ENCODE data around the gene ARHGAP26. TPM values are rescaled to one million over a fixed set of nuclear protein-coding genes. Genes with fewer than 3 reads are reported as not detected.

The ARHGAP26 gene
- total RNA-seq, 1 donor: 7.6 TPM

DNA sequence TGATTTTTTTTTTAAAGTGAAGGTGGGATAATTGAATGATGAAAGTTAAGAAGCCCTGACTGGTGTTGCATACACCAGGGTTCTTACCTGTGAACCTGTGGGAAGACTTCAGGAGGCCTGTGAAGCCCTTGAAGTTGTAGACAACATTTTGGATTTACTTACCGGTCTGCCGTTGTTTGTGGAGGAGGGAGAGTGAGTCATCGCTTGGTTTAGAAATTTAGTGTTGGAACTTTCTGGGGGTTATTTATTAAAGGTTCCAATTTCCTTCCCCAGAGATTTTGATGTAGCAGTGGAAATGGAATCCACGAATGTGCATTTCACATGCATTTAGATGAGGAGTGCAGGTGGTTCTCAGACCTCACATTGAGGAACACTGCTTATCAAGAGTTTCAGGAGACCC lies 49.6 kb downstream of the ARHGAP26 start:
- TF ChIP-seq, protein P1, sequence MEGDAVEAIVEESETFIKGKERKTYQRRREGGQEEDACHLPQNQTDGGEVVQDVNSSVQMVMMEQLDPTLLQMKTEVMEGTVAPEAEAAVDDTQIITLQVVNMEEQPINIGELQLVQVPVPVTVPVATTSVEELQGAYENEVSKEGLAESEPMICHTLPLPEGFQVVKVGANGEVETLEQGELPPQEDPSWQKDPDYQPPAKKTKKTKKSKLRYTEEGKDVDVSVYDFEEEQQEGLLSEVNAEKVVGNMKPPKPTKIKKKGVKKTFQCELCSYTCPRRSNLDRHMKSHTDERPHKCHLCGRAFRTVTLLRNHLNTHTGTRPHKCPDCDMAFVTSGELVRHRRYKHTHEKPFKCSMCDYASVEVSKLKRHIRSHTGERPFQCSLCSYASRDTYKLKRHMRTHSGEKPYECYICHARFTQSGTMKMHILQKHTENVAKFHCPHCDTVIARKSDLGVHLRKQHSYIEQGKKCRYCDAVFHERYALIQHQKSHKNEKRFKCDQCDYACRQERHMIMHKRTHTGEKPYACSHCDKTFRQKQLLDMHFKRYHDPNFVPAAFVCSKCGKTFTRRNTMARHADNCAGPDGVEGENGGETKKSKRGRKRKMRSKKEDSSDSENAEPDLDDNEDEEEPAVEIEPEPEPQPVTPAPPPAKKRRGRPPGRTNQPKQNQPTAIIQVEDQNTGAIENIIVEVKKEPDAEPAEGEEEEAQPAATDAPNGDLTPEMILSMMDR (IDR thresholded peaks at IDR 0.05; ENCODE audit: extremely low read depth, low read depth, low read length): no peak
- no peak for DNase-seq (ENCODE audit: insufficient read length, low spot score, missing footprints)
- H3K27ac ChIP-seq (ENCODE audit: low read depth, low read length): no peak overlapping the region
- no peak overlapping the region for H3K4me3 ChIP-seq (ENCODE audit: insufficient read depth, low read length)
- no peak overlapping the region for H2AFZ ChIP-seq (ENCODE audit: low read length)
- no peak overlapping the region for H3K4me2 ChIP-seq (ENCODE audit: insufficient read depth, low read length)
- H3K79me2 ChIP-seq (ENCODE audit: insufficient read depth, low read length): no peaks in the 10 kb centered on the region
- H3K4me1 ChIP-seq (ENCODE audit: insufficient read depth, low read length): peaks cover 51% of the 10 kb centered on the region
- H3K9me3 ChIP-seq (ENCODE audit: low read depth, low read length): no peaks in the 10 kb centered on the region
- H4K20me1 ChIP-seq (ENCODE audit: insufficient read depth, low read length): no peaks in the 10 kb centered on the region
- no peaks in the 10 kb centered on the region for H3K27me3 ChIP-seq (ENCODE audit: insufficient read depth, low read length)
- no peaks in the 10 kb centered on the region for H3K36me3 ChIP-seq (ENCODE audit: insufficient read depth, low read length)

- Histone ChIP-seq H3K79me2 (ENCODE audit: insufficient read depth, low read length) (no peaks in the 10 kb centered on the region), H3K27me3 (ENCODE audit: insufficient read depth, low read length) (no peaks in the 10 kb centered on the region), H3K4me2 (ENCODE audit: insufficient read depth, low read length) (no peak overlapping the region), H3K4me1 (ENCODE audit: insufficient read depth, low read length) (peaks cover 53% of the 10 kb centered on the region), H3K36me3 (ENCODE audit: insufficient read depth, low read length) (no peaks in the 10 kb centered on the region), H3K27ac (ENCODE audit: low read depth, low read length) (no peak overlapping the region), H2AFZ (ENCODE audit: low read length) (no peak overlapping the region), H3K4me3 (ENCODE audit: insufficient read depth, low read length) (no peak overlapping the region), H3K9me3 (ENCODE audit: low read depth, low read length) (no peaks in the 10 kb centered on the region), H4K20me1 (ENCODE audit: insufficient read depth, low read length) (no peaks in the 10 kb centered on the region)
- no peak for DNase-seq (ENCODE audit: insufficient read length, low spot score, missing footprints)
- TF ChIP-seq, protein P1 (IDR thresholded peaks at IDR 0.05; ENCODE audit: extremely low read depth, low read depth, low read length): no peak
Observed at GRCh38 chr5:142820447-142820846, 50.3 kb downstream of the ARHGAP26 start.

GRCh38 chr5:142821034-142821732 lies 51.0 kb downstream of the ARHGAP26 start:
- H3K79me2 ChIP-seq (ENCODE audit: insufficient read depth, low read length): no peaks in the 10 kb centered on the region
- H3K9me3 ChIP-seq (ENCODE audit: low read depth, low read length): no peaks in the 10 kb centered on the region
- peaks cover 56% of the 10 kb centered on the region for H3K4me1 ChIP-seq (ENCODE audit: insufficient read depth, low read length)
- H2AFZ ChIP-seq (ENCODE audit: low read length): no peak overlapping the region
- peak overlapping the region; percentile 55 for H3K27ac ChIP-seq (ENCODE audit: low read depth, low read length)
- no peaks in the 10 kb centered on the region for H3K36me3 ChIP-seq (ENCODE audit: insufficient read depth, low read length)
- no peak overlapping the region for H3K4me2 ChIP-seq (ENCODE audit: insufficient read depth, low read length)
- H4K20me1 ChIP-seq (ENCODE audit: insufficient read depth, low read length): no peaks in the 10 kb centered on the region
- H3K4me3 ChIP-seq (ENCODE audit: insufficient read depth, low read length): no peak overlapping the region
- TF ChIP-seq, protein P1 (IDR thresholded peaks at IDR 0.05; ENCODE audit: extremely low read depth, low read depth, low read length): no peak
- no peaks in the 10 kb centered on the region for H3K27me3 ChIP-seq (ENCODE audit: insufficient read depth, low read length)
- DNase-seq (ENCODE audit: insufficient read length, low spot score, missing footprints): no peak

DNA sequence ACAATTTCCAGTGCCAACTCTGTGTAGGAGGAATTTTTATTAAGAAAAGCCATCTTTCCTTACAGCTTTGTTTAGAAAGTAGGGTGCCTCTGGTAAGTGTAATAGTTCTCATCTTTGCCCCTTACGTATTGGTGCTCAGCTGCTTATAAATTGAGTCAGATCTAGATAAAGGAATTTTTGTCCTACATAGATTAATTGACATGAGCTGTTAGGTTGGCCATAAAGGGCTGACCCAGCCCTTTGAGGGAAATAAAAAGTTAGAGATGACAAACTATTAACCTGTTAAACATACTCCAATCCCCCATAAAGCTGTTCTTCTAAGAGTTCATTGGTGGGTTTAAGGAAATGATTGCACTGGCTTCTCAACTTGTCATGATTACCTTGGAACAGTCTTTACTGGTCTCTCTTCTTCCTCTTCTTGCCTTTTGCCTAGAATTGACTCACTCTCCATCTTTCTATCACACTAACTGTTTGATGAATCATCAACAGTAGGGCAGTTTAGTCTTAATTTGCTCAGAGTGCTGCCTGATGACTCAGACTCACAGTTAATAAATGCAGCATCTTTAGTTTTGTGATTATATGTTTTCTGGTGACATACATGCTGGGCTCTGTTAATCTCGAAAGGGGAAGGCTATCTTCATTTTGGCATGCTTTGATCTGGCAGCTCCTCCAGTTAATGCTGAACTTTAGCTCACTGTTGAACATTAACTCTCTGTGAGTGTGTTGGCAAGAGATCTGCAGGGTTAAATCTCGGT lies 51.7 kb downstream of the ARHGAP26 start:
- Histone ChIP-seq H3K4me3 (ENCODE audit: insufficient read depth, low read length) (no peak overlapping the region), H4K20me1 (ENCODE audit: insufficient read depth, low read length) (no peaks in the 10 kb centered on the region), H3K27me3 (ENCODE audit: insufficient read depth, low read length) (no peaks in the 10 kb centered on the region), H3K36me3 (ENCODE audit: insufficient read depth, low read length) (no peaks in the 10 kb centered on the region), H2AFZ (ENCODE audit: low read length) (no peak overlapping the region), H3K4me2 (ENCODE audit: insufficient read depth, low read length) (peak overlapping the region; percentile 54), H3K9me3 (ENCODE audit: low read depth, low read length) (no peaks in the 10 kb centered on the region), H3K79me2 (ENCODE audit: insufficient read depth, low read length) (no peaks in the 10 kb centered on the region), H3K27ac (ENCODE audit: low read depth, low read length) (peak overlapping the region; percentile 55), H3K4me1 (ENCODE audit: insufficient read depth, low read length) (peaks cover 56% of the 10 kb centered on the region)
- TF ChIP-seq, protein P1 (IDR thresholded peaks at IDR 0.05; ENCODE audit: extremely low read depth, low read depth, low read length): no peak
- DNase-seq (ENCODE audit: insufficient read length, low spot score, missing footprints): no peak
